Measurements from ENCODE around the gene LRRC40. TPM values are rescaled to one million over a fixed set of nuclear protein-coding genes. Genes with fewer than 3 reads are reported as not detected.

Gene LRRC40
- total and polyA plus RNA-seq, 9 of the 15 experiments (the other 6 are each of a cell fraction or from before 2014, with no cell fraction given): 16.1 to 36.2 (median 30.9) TPM

DNA sequence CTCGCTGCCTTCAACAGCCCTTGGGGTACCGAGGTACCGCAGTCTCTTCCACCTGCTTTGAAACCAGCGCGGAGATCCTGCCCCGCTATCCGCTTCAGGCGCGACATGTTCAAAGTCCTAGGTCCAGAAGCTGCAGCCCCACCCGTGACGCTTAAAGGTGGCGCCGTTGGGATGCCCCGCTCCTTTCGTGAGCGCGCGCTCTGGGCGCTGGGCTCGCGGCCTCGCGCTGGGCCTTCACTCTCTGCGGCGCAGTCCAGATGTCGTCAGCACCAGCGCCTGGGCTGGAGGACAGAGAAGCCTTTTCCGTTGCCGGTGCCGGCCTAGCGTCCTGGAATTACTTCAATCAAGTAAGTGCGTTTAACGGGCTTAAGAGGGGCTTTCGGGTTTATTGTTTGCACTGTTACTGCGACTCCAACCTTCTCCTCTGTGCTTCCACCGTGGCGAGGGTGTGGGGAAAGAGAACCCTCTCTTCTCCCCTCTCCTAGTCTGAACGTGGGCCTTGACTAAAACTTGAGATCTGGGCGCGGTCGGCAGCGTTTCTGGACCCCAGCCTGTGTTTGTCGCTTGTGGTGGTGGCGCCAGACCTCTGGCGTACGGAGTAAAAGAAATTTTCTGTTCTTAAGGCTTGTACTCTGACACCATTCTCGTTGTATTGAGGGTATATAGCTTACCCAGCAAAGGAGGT lies at the start of gene LRRC40 (continued):
- TF ChIP-seq, protein P1, sequence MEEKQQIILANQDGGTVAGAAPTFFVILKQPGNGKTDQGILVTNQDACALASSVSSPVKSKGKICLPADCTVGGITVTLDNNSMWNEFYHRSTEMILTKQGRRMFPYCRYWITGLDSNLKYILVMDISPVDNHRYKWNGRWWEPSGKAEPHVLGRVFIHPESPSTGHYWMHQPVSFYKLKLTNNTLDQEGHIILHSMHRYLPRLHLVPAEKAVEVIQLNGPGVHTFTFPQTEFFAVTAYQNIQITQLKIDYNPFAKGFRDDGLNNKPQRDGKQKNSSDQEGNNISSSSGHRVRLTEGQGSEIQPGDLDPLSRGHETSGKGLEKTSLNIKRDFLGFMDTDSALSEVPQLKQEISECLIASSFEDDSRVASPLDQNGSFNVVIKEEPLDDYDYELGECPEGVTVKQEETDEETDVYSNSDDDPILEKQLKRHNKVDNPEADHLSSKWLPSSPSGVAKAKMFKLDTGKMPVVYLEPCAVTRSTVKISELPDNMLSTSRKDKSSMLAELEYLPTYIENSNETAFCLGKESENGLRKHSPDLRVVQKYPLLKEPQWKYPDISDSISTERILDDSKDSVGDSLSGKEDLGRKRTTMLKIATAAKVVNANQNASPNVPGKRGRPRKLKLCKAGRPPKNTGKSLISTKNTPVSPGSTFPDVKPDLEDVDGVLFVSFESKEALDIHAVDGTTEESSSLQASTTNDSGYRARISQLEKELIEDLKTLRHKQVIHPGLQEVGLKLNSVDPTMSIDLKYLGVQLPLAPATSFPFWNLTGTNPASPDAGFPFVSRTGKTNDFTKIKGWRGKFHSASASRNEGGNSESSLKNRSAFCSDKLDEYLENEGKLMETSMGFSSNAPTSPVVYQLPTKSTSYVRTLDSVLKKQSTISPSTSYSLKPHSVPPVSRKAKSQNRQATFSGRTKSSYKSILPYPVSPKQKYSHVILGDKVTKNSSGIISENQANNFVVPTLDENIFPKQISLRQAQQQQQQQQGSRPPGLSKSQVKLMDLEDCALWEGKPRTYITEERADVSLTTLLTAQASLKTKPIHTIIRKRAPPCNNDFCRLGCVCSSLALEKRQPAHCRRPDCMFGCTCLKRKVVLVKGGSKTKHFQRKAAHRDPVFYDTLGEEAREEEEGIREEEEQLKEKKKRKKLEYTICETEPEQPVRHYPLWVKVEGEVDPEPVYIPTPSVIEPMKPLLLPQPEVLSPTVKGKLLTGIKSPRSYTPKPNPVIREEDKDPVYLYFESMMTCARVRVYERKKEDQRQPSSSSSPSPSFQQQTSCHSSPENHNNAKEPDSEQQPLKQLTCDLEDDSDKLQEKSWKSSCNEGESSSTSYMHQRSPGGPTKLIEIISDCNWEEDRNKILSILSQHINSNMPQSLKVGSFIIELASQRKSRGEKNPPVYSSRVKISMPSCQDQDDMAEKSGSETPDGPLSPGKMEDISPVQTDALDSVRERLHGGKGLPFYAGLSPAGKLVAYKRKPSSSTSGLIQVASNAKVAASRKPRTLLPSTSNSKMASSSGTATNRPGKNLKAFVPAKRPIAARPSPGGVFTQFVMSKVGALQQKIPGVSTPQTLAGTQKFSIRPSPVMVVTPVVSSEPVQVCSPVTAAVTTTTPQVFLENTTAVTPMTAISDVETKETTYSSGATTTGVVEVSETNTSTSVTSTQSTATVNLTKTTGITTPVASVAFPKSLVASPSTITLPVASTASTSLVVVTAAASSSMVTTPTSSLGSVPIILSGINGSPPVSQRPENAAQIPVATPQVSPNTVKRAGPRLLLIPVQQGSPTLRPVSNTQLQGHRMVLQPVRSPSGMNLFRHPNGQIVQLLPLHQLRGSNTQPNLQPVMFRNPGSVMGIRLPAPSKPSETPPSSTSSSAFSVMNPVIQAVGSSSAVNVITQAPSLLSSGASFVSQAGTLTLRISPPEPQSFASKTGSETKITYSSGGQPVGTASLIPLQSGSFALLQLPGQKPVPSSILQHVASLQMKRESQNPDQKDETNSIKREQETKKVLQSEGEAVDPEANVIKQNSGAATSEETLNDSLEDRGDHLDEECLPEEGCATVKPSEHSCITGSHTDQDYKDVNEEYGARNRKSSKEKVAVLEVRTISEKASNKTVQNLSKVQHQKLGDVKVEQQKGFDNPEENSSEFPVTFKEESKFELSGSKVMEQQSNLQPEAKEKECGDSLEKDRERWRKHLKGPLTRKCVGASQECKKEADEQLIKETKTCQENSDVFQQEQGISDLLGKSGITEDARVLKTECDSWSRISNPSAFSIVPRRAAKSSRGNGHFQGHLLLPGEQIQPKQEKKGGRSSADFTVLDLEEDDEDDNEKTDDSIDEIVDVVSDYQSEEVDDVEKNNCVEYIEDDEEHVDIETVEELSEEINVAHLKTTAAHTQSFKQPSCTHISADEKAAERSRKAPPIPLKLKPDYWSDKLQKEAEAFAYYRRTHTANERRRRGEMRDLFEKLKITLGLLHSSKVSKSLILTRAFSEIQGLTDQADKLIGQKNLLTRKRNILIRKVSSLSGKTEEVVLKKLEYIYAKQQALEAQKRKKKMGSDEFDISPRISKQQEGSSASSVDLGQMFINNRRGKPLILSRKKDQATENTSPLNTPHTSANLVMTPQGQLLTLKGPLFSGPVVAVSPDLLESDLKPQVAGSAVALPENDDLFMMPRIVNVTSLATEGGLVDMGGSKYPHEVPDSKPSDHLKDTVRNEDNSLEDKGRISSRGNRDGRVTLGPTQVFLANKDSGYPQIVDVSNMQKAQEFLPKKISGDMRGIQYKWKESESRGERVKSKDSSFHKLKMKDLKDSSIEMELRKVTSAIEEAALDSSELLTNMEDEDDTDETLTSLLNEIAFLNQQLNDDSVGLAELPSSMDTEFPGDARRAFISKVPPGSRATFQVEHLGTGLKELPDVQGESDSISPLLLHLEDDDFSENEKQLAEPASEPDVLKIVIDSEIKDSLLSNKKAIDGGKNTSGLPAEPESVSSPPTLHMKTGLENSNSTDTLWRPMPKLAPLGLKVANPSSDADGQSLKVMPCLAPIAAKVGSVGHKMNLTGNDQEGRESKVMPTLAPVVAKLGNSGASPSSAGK (IDR thresholded peaks at IDR 0.05): no peak; the same call in 1 of the 2 replicates
- TF ChIP-seq CBX3 (IDR thresholded peaks at IDR 0.05; ENCODE audit: borderline replicate concordance in 1 of 2, low read length in 2 of 2) (peak in 1 of 2 experiments; percentile 56; a peak in 1 of 3 replicates), ZNF766 (CRISPR knock-in tag; conservative IDR thresholded peaks at IDR 0.05) (peak; percentile 76; the same call in 1 of the 2 replicates), GMEB1 (CRISPR knock-in tag; IDR thresholded peaks at IDR 0.05) (peak; percentile 64), IRF2 (CRISPR knock-in tag; IDR thresholded peaks at IDR 0.05) (no peak), ELF1 (tag; IDR thresholded peaks at IDR 0.05) (no peak), GATA2 (CRISPR knock-in tag; IDR thresholded peaks at IDR 0.05) (no peak)
- TF ChIP-seq, protein P2, sequence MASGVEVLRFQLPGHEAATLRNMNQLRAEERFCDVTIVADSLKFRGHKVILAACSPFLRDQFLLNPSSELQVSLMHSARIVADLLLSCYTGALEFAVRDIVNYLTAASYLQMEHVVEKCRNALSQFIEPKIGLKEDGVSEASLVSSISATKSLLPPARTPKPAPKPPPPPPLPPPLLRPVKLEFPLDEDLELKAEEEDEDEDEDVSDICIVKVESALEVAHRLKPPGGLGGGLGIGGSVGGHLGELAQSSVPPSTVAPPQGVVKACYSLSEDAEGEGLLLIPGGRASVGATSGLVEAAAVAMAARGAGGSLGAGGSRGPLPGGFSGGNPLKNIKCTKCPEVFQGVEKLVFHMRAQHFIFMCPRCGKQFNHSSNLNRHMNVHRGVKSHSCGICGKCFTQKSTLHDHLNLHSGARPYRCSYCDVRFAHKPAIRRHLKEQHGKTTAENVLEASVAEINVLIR (CRISPR knock-in tag; IDR thresholded peaks at IDR 0.05): peak; percentile 99
- TF ChIP-seq, protein P3, sequence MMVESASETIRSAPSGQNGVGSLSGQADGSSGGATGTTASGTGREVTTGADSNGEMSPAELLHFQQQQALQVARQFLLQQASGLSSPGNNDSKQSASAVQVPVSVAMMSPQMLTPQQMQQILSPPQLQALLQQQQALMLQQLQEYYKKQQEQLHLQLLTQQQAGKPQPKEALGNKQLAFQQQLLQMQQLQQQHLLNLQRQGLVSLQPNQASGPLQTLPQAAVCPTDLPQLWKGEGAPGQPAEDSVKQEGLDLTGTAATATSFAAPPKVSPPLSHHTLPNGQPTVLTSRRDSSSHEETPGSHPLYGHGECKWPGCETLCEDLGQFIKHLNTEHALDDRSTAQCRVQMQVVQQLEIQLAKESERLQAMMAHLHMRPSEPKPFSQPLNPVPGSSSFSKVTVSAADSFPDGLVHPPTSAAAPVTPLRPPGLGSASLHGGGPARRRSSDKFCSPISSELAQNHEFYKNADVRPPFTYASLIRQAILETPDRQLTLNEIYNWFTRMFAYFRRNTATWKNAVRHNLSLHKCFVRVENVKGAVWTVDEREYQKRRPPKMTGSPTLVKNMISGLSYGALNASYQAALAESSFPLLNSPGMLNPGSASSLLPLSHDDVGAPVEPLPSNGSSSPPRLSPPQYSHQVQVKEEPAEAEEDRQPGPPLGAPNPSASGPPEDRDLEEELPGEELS (CRISPR knock-in tag; IDR thresholded peaks at IDR 0.05; ENCODE audit: borderline replicate concordance): no peak
